ENCODE results near the gene MCL1.
A peak's percentile ranks its signal among the peaks of the same experiment; 100 is the strongest.
"Not testable (repeated sequence)": the region's sequence is repeated elsewhere in the genome, so short reads cannot be mapped to it uniquely, and the experiment has no call there.

Gene MCL1

DNA sequence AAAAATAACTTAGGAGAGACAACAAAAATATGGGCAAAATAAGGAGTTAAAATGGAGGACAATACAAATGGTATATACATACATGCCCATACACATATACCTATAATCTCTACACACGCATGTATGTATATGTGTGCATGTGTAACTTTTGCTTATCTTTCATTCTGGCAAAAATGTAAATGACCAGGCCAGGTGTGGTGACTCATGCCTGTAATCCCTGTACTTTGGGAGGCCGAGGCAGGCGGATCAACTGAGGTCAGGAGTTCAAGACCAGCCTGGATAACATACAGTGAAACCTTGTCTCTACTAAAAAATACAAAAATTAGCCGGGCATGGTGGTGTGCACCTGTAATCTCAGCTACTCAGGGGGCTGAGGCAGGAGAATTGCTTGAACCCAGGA is 18.9 kb upstream of the MCL1 start:
- H3K36me3 ChIP-seq (ENCODE audit: insufficient read depth, low read depth, low read length); H3K27me3 ChIP-seq (ENCODE audit: insufficient read depth, low read length); H3K9ac ChIP-seq (ENCODE audit: low read depth, low read length); H3K4me1 ChIP-seq (ENCODE audit: insufficient read depth, low read length); H3K4me3 ChIP-seq (ENCODE audit: low read length); H3K9me3 ChIP-seq (ENCODE audit: insufficient read depth, low read depth, low read length); H3K27ac ChIP-seq (ENCODE audit: low read length): not testable (repeated sequence)

DNA sequence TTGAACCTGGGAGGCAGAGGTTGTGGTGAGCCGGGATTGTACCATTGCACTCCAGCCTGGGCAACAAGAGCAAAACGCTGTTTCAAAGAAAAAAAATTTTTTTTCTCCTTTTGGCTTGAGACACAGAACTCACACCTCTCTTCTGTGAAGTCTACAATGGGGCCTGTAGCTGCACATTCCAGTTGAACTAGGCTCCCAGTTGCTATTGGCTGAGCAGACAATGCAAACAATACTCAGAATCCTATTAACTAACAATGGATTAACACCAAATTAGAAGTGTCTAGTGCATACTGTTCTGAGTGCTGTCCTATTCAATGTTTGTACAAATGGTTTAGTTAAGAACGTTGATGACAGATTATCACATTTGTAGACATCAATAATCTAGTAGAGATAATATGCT is 17.6 kb upstream of the MCL1 start:
- peaks cover 3% of the 10 kb centered on the region; the same call in 1 of the 2 replicates for H3K36me3 ChIP-seq (ENCODE audit: insufficient read depth, low read depth, low read length)

DNA sequence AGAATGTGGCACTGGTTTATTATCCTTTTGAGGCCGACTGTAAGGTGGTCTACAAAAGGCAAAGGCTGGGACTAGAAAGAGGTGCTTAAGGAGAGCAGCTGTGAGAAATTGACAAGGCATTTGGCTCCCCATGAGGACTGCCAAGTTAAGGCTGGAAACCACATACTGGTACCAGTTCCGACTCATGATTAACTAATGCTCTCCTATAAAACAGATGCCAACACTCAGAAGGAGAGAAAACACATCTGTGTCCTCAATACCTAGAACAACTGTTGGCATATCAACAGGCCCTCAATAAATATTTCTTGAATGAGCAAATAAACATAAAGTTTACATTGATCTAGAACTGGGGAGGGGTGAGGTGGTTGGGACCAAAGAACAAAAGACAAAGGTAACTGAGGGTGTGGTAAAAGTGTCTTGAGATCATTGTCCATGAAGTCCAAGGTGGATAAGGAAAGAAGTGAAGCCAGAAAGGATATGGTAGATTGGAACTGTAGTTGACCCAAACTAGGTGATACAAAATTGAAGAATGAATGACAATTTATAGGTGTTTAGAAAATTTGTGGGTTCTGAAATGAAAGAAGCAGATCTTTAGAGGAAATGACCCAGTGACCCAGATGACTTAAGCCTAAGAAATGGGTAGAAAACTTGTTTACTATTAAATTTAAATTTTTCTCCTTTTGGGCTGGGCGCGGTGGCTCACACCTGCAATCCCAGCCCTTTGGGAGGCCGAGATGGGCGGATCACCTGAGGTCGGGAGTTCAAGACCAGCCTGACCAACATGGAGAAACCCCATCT is 16.9 kb upstream of the MCL1 start:
- no peak overlapping the region for H3K27ac ChIP-seq (ENCODE audit: low read length)

More for the DNA sequence above, 17.6 kb upstream of the MCL1 start:
- Histone ChIP-seq H3K9me3 (ENCODE audit: insufficient read depth, low read depth, low read length) (no peaks in the 10 kb centered on the region), H3K4me1 (ENCODE audit: insufficient read depth, low read length) (no peaks in the 10 kb centered on the region), H3K27me3 (ENCODE audit: insufficient read depth, low read length) (no peaks in the 10 kb centered on the region), H3K4me3 (ENCODE audit: low read length) (no peak overlapping the region), H3K27ac (ENCODE audit: low read length) (no peak overlapping the region), H3K9ac (ENCODE audit: low read depth, low read length) (no peak overlapping the region)

DNA sequence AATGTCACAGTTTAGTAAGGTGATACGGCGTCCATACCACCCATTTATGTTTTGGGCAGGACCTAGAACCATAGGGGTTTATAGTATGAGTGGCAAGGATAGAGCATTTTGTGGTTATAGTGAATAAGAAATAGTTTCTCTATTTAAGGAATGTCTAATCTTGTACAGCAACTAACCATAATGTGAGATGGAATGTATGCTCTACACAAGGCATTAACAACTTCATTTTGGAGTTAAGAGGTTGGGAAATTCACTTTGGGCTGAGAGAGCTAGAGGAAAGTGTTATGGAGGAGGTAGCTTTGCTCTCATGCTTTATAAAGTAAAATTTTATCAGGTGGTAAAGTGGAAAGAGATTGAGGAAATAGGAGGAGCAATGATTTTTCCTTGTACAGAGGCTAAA is 3.0 kb upstream of the MCL1 start:
- Histone ChIP-seq H3K36me3 (ENCODE audit: insufficient read depth, low read depth, low read length) (peaks cover 16% of the 10 kb centered on the region), H3K27me3 (ENCODE audit: insufficient read depth, low read length) (no peaks in the 10 kb centered on the region), H3K4me3 (ENCODE audit: low read length) (no peak overlapping the region), H3K9me3 (ENCODE audit: insufficient read depth, low read depth, low read length) (no peaks in the 10 kb centered on the region; the same call in 1 of the 2 replicates), H3K27ac (ENCODE audit: low read length) (no peak overlapping the region), H3K4me1 (ENCODE audit: insufficient read depth, low read length) (peaks cover 4% of the 10 kb centered on the region; the same call in 1 of the 2 replicates), H3K9ac (ENCODE audit: low read depth, low read length) (no peak overlapping the region)

More for the DNA sequence above, 16.9 kb upstream of the MCL1 start:
- no peaks in the 10 kb centered on the region for H3K27me3 ChIP-seq (ENCODE audit: insufficient read depth, low read length)
- H3K9ac ChIP-seq (ENCODE audit: low read depth, low read length), result no peak overlapping the region
- H3K4me3 ChIP-seq (ENCODE audit: low read length), result no peak overlapping the region
- H3K36me3 ChIP-seq (ENCODE audit: insufficient read depth, low read depth, low read length), result peaks cover 3% of the 10 kb centered on the region; the same call in 1 of the 2 replicates
- H3K9me3 ChIP-seq (ENCODE audit: insufficient read depth, low read depth, low read length), result no peaks in the 10 kb centered on the region
- H3K4me1 ChIP-seq (ENCODE audit: insufficient read depth, low read length), result no peaks in the 10 kb centered on the region

DNA sequence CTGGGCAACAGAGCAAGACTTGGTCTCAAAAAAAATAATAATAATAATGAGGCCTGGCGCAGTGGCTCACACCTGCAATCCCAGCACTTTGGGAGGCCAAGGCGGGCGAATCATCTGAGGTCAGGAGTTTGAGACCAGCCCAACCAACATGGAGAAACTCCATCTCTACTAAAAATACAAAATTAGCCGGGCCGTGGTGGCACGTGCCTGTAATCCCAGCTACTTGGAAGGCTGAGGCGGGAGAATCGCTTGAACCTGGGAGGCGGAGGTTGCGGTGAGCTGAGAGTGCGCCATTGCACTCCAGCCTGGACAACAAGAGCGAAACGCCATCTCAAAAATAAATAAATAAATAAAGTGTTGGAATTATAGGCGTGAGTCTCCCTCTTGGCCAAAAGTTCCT is 2.6 kb upstream of the MCL1 start:
- H3K36me3 ChIP-seq (ENCODE audit: insufficient read depth, low read depth, low read length), result peaks cover 20% of the 10 kb centered on the region
- H3K4me3 ChIP-seq (ENCODE audit: low read length); H3K9me3 ChIP-seq (ENCODE audit: insufficient read depth, low read depth, low read length); H3K27ac ChIP-seq (ENCODE audit: low read length); H3K4me1 ChIP-seq (ENCODE audit: insufficient read depth, low read length); H3K9ac ChIP-seq (ENCODE audit: low read depth, low read length); H3K27me3 ChIP-seq (ENCODE audit: insufficient read depth, low read length): not testable (repeated sequence)

DNA sequence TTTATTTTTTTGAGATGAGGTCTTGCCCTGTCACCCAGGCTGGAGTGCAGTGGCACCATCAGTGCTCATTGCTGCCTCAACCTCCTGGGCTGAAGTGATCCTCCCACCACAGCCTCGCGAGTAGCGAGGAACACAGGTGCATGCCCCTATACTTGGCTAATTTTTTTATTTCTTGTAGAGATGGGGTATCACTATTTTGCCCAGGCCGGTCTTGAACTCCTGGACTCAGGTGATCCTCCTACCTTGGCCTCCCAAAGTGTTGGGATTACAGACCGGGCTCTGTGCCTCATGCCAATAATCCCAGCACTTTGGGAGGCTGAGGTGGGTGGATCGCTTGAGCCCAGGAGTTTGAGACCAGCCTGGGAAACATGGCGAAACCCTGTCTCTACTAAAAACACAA is 2.0 kb upstream of the MCL1 start:
- not testable (repeated sequence) for H3K27ac ChIP-seq (ENCODE audit: low read length)
- peak overlapping the region; percentile 27; the same call in 1 of the 2 replicates for H3K9ac ChIP-seq (ENCODE audit: low read depth, low read length)

DNA sequence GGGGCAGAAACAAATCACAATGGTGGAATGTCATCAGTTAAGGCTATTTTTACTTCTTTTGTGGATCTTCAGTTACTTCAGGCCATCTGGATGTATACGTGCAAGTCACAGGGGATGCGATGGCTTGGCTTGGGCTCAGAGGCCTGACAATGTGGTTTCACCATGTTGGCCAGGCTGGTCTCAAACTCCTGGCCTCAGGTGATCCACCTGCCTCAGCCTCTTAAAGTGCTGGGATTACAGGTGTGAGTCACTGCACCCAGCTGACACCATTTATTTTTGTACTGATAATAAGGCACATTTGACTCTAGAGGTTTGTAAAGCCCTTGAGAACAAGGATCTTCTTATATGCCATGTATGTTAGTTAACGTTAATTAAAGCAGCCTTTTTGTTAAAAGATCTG is 1.6 kb upstream of the MCL1 start:
- H3K4me3 ChIP-seq (ENCODE audit: low read length); H3K27ac ChIP-seq (ENCODE audit: low read length); H3K4me1 ChIP-seq (ENCODE audit: insufficient read depth, low read length); H3K27me3 ChIP-seq (ENCODE audit: insufficient read depth, low read length); H3K9me3 ChIP-seq (ENCODE audit: insufficient read depth, low read depth, low read length): not testable (repeated sequence)
- H3K36me3 ChIP-seq (ENCODE audit: insufficient read depth, low read depth, low read length), result peaks cover 30% of the 10 kb centered on the region
- H3K9ac ChIP-seq (ENCODE audit: low read depth, low read length), result peak overlapping the region; percentile 27; the same call in 1 of the 2 replicates

More for the DNA sequence above, 2.0 kb upstream of the MCL1 start:
- not testable (repeated sequence) for H3K4me1 ChIP-seq (ENCODE audit: insufficient read depth, low read length); H3K27me3 ChIP-seq (ENCODE audit: insufficient read depth, low read length); H3K4me3 ChIP-seq (ENCODE audit: low read length); H3K9me3 ChIP-seq (ENCODE audit: insufficient read depth, low read depth, low read length)
- H3K36me3 ChIP-seq (ENCODE audit: insufficient read depth, low read depth, low read length), result peaks cover 25% of the 10 kb centered on the region

DNA sequence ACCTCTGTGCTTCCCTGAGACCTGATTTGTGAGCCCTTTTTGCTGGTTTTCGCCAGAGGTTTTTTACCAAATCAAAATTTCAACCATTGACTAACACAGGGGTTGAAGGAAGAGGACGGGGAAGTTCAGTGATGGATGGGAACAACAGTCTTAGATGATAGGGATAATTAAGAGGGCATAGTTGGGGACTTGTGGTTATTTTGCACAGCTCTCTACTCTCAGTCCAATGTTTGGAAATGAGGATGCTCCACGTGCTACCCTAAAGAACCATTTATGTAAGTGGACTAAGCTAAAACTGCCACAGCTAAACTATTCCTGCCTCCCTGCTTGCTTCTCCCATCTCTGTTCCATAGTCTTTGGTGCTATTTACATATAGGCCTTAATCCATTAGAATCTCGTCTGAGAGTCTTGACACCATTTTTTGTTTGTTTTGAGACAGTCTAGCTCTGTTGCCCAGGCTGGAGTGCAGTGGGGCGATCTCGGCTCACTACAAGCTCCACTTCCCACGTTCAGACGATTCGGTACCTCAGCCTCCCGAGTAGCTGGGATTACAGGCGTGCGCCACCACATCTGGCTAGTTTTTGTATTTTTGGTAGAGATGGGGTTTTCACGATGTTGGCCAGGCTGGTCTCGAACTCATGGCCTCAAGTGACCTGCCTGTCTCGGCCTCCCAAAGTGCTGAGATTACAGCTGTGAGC is 684 bp upstream of the MCL1 start:
- Histone ChIP-seq H3K4me3 (ENCODE audit: low read length) (peak overlapping the region; percentile 88), H3K4me1 (ENCODE audit: insufficient read depth, low read length) (peaks cover 17% of the 10 kb centered on the region; the same call in 1 of the 2 replicates), H3K36me3 (ENCODE audit: insufficient read depth, low read depth, low read length) (peaks cover 39% of the 10 kb centered on the region), H3K27me3 (ENCODE audit: insufficient read depth, low read length) (no peaks in the 10 kb centered on the region), H3K27ac (ENCODE audit: low read length) (peak overlapping the region; percentile 85), H3K9me3 (ENCODE audit: insufficient read depth, low read depth, low read length) (no peaks in the 10 kb centered on the region; the same call in 1 of the 2 replicates), H3K9ac (ENCODE audit: low read depth, low read length) (peak overlapping the region; percentile 99)

DNA sequence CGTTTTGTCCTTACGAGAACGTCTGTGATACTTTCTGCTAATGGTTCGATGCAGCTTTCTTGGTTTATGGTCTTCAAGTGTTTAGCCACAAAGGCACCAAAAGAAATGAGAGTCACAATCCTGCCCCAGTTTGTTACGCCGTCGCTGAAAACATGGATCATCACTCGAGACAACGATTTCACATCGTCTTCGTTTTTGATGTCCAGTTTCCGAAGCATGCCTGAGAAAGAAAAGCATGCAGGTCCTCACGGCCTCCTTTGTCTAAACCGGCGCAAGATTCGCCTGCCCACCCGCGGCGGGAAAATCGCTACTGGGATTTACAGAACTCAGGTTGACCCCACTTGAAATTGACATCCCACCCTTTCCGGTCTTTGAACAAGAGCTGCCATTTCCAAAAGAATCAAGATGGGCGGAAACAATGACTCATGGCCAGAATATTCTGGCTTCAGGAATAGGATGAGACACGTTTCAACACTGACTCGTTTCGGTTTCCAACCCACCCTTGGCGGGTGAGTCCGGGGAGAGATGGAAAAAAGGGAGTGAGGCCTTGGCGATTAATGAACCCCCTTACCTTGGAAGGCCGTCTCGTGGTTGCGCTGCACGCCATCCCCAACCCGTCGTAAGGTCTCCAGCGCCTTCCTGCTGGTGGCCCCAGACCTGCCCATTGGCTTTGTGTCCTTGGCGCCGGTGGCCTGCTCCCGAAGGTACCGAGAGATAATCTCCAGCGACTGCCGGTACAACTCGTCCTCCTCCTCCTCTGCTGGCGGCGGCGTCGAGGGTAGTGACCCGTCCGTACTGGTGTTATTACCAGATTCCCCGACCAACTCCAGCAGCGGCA is 919 bp downstream of the MCL1 start:
- H3K4me1 ChIP-seq (ENCODE audit: insufficient read depth, low read length), result peaks cover 29% of the 10 kb centered on the region; the same call in 1 of the 2 replicates
- peak overlapping the region; percentile 99 for H3K9ac ChIP-seq (ENCODE audit: low read depth, low read length)
- no peaks in the 10 kb centered on the region; the same call in 1 of the 2 replicates for H3K9me3 ChIP-seq (ENCODE audit: insufficient read depth, low read depth, low read length)
- peak overlapping the region; percentile 98 for H3K27ac ChIP-seq (ENCODE audit: low read length)
- H3K27me3 ChIP-seq (ENCODE audit: insufficient read depth, low read length), result no peaks in the 10 kb centered on the region
- H3K36me3 ChIP-seq (ENCODE audit: insufficient read depth, low read depth, low read length), result peaks cover 55% of the 10 kb centered on the region
- peak overlapping the region; percentile 98 for H3K4me3 ChIP-seq (ENCODE audit: low read length)

DNA sequence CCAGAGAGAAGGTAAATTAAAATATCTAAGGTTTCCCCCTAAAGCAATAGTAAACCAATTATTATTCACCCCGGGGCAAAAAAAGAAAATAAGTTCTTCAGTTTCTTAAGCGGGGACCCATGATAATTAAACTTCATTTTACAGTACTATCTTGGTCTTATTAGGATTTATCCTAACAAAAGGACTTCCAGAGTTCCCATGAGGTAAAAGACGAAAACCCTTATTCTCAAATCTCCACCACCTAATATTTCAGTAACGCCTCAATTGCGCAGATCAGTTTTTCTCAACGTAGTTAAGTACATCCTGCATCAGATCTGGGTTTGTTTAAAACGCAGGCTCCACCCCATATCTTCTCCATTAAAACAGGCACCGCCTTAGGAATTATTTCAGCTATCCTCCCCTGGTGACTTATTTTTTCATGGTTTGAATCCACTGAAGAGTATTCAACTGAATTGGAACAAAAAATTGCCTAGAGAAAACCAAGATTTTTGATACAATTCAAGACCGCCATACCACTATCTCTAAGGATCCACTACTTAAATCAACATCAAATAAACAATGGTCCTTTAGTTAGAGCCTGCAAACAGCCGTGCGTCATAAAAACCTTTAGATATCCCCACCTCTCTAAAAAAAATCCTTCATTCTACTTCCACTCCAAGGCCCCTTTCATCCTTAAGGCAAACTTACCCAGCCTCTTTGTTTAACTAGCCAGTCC is 1.7 kb downstream of the MCL1 start:
- Histone ChIP-seq H3K27me3 (ENCODE audit: insufficient read depth, low read length) (no peaks in the 10 kb centered on the region), H3K9me3 (ENCODE audit: insufficient read depth, low read depth, low read length) (no peaks in the 10 kb centered on the region; the same call in 1 of the 2 replicates), H3K9ac (ENCODE audit: low read depth, low read length) (peak overlapping the region; percentile 99), H3K4me3 (ENCODE audit: low read length) (peak overlapping the region; percentile 98), H3K4me1 (ENCODE audit: insufficient read depth, low read length) (peaks cover 36% of the 10 kb centered on the region; the same call in 1 of the 2 replicates), H3K27ac (ENCODE audit: low read length) (peak overlapping the region; percentile 98), H3K36me3 (ENCODE audit: insufficient read depth, low read depth, low read length) (peaks cover 62% of the 10 kb centered on the region)

All from iPS-20b (cell line).